C4-2B (cell line): ENCODE measurements around the gene LEFTY1.

ENCODE experiments used
- ZFX ChIP-seq: fragments of 450-650 bp; IDR thresholded peaks from 2 replicates; pipeline ENCODE4 v1.6.1; 2017
- TF ChIP-seq, protein P1 (sequence below): fragments of 450-650 bp; conservative IDR thresholded peaks from 2 replicates; pipeline ENCODE4 v1.5.1; 2017; ENCODE audit warnings: mild to moderate bottlenecking

GRCh38 chr1:225849925-225850324, 39.0 kb downstream of the LEFTY1 start:
- TF ChIP-seq, protein P1, sequence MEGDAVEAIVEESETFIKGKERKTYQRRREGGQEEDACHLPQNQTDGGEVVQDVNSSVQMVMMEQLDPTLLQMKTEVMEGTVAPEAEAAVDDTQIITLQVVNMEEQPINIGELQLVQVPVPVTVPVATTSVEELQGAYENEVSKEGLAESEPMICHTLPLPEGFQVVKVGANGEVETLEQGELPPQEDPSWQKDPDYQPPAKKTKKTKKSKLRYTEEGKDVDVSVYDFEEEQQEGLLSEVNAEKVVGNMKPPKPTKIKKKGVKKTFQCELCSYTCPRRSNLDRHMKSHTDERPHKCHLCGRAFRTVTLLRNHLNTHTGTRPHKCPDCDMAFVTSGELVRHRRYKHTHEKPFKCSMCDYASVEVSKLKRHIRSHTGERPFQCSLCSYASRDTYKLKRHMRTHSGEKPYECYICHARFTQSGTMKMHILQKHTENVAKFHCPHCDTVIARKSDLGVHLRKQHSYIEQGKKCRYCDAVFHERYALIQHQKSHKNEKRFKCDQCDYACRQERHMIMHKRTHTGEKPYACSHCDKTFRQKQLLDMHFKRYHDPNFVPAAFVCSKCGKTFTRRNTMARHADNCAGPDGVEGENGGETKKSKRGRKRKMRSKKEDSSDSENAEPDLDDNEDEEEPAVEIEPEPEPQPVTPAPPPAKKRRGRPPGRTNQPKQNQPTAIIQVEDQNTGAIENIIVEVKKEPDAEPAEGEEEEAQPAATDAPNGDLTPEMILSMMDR, result no peak
- no peak for TF ChIP-seq ZFX
